K562 (cell line): ENCODE measurements around the gene ZMYND8. TPM values are rescaled to one million over a fixed set of nuclear protein-coding genes. Genes with fewer than 3 reads are reported as not detected.

Experiments used
- DMBX1 ChIP-seq: fragments of 250-450 bp; sonication (Bioruptor Pico); IDR thresholded peaks from 2 replicates; pipeline ENCODE4 v1.8.0; 2022; ENCODE audit warnings: inconsistent platforms, mild to moderate bottlenecking, moderate library complexity, borderline replicate concordance
- NCOA6 ChIP-seq: fragments of 450-650 bp; IDR thresholded peaks from 2 replicates; pipeline ENCODE4 v1.6.1; 2017; ENCODE audit warnings: mild to moderate bottlenecking
- NFXL1 ChIP-seq: fragments of 450-650 bp; formaldehyde crosslinking; IDR thresholded peaks from 2 replicates; pipeline ENCODE4 v1.4.0; 2021; ENCODE audit warnings: mild to moderate bottlenecking
- PTBP1 ChIP-seq: fragments of 200-400 bp; formaldehyde crosslinking; IDR thresholded peaks from 2 replicates; pipeline ENCODE4 v1.6.1; 2017; ENCODE audit warnings: low read depth, low read length
- PTTG1 ChIP-seq: fragments of 450-650 bp; IDR thresholded peaks from 2 replicates; pipeline ENCODE4 v1.6.1; 2016; ENCODE audit warnings: low read depth, mild to moderate bottlenecking, missing genetic modification characterization, missing compliant biosample characterization
- RBM25 ChIP-seq: fragments of 200-400 bp; formaldehyde crosslinking; IDR thresholded peaks from 2 replicates; pipeline ENCODE4 v1.6.1; 2018; ENCODE audit warnings: low read length, low read depth, moderate library complexity; ENCODE audit not compliant: severe bottlenecking
- SNIP1 ChIP-seq: fragments of 450-650 bp; IDR thresholded peaks from 2 replicates; pipeline ENCODE4 v1.7.1; 2017; ENCODE audit warnings: low read depth, mild to moderate bottlenecking
- TOE1 ChIP-seq, 2 experiments: fragments of 450-650 bp in 1 of 2; sonication (generic) in 1 of 2; formaldehyde crosslinking in 1 of 2; IDR thresholded peaks; 2 replicates each; pipeline versions ENCODE4 v1.7.1 to v1.8.0; 2016 to 2022; ENCODE audit warnings: borderline replicate concordance in 2 of 2, mild to moderate bottlenecking in 2 of 2, antibody characterized with exemption in 1 of 2, inconsistent platforms in 1 of 2, low read depth in 1 of 2, missing genetic modification reagents in 1 of 2, moderate library complexity in 1 of 2
- ZNF644 ChIP-seq: fragments of 200-800 bp; sonication (Bioruptor generic); IDR thresholded peaks from 2 replicates; pipeline ENCODE4 v1.6.1; 2016; ENCODE audit warnings: low read depth, missing genetic modification characterization, missing compliant biosample characterization
- polyA plus RNA-seq, 8 experiments: library from polyadenylated mRNA; depleted of rRNA in 4 of 8; stranded (reverse) in 5 of 8; unstranded in 3 of 8; fragments of >200 nt; fragmentation: Nextera tagmentation in 2 of 8; fragmentation: Illumina TruSeq in 1 of 8; extraction: Ambion mirVana in 2 of 8; extraction: Trizol in 1 of 8; gene quantifications; 2 replicates each; pipeline versions ENCODE4 v1.2.1 to v1.2.3, GENCODE V29; 2011 to 2014; ENCODE audit warnings: inconsistent platforms in 1 of 8, missing spikeins in 1 of 8
- total RNA-seq, 7 experiments: library from RNA; depleted of rRNA in 6 of 7; stranded (reverse); fragments of >200 nt in 6 of 7; fragmentation: Illumina TruSeq in 2 of 7; extraction: Trizol in 2 of 7; gene quantifications; 2 replicates each; pipeline versions ENCODE4 v1.2.1 to v1.2.3, GENCODE V29; 2011 to 2021; ENCODE audit warnings: low replicate concordance in 1 of 7

ZMYND8 gene
- total and polyA plus RNA-seq, 9 of the 15 experiments (the other 6 are each of a cell fraction or from before 2014, with no cell fraction given), result 31.8 to 148 (median 71.9) TPM

GRCh38 chr20:47359530-47360296 lies 3.2 kb upstream of the ZMYND8 start (continued):
- TF ChIP-seq PTBP1 (0 out of 2 replicates have a peak, but pooled peaks have one; percentile 71), DMBX1 (CRISPR knock-in tag) (peak; percentile 30; the same call in 1 of the 2 replicates), TOE1 (IDR thresholded peaks at IDR 0.05; ENCODE audit: borderline replicate concordance) (no peak), TOE1 (CRISPR knock-in tag; IDR thresholded peaks at IDR 0.05; ENCODE audit: borderline replicate concordance, low read depth) (0 out of 2 replicates have a peak, but pooled peaks have one; percentile 26), SNIP1 (no peak), PTTG1 (tag) (0 out of 2 replicates have a peak, but pooled peaks have one; percentile 11), RBM25 (peak; percentile 94), NFXL1 (CRISPR knock-in tag) (0 out of 2 replicates have a peak, but pooled peaks have one; percentile 10), ZNF644 (tag) (0 out of 2 replicates have a peak, but pooled peaks have one; percentile 14), NCOA6 (no peak)
